NB4 (cell line): ENCODE data around the gene IL1RL2.

Source experiments
- CTCF ChIP-seq: IDR thresholded peaks from one replicate; pipeline ENCODE4 v1.5.1; 2012; ENCODE audit warnings: low read depth, low read length
- MYC ChIP-seq: IDR thresholded peaks from 2 replicates; pipeline ENCODE4 v1.6.1; 2011; ENCODE audit warnings: low read depth, low read length
- POLR2A ChIP-seq: IDR thresholded peaks from 2 replicates; pipeline ENCODE4 v1.6.1; 2011; ENCODE audit warnings: mild to moderate bottlenecking; ENCODE audit not compliant: insufficient read length; ENCODE audit errors: extremely low read depth
- TF ChIP-seq, protein P1 (sequence below): IDR thresholded peaks from 2 replicates; pipeline ENCODE4 v1.6.1; 2011; ENCODE audit warnings: low read depth, low read length

- no peak for TF ChIP-seq CTCF
- no peak for TF ChIP-seq POLR2A
- TF ChIP-seq, protein P1, sequence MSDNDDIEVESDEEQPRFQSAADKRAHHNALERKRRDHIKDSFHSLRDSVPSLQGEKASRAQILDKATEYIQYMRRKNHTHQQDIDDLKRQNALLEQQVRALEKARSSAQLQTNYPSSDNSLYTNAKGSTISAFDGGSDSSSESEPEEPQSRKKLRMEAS: no peak
- no peak for TF ChIP-seq MYC
Measured at GRCh38 chr2:102238039-102238756, 51.4 kb downstream of the IL1RL2 start.
